Gastroesophageal sphincter (tissue), 3 donors: ENCODE data around the gene DUS1L.

Experiments used
- CTCF ChIP-seq, 4 experiments: fragments of 200-600 bp in 2 of 4; fragments of 450-650 bp in 2 of 4; sonication (generic) in 1 of 4; IDR thresholded peaks; one replicate each; pipeline ENCODE4 v1.5.1; 2017 to 2019; ENCODE audit warnings: antibody characterized with exemption in 4 of 4, mild to moderate bottlenecking in 2 of 4, moderate library complexity in 2 of 4
- EP300 ChIP-seq: sonication (generic); formaldehyde crosslinking; IDR thresholded peaks from one replicate; pipeline ENCODE4 v1.6.1; 2017; ENCODE audit warnings: antibody characterized with exemption, mild to moderate bottlenecking
- POLR2A ChIP-seq, 2 donors: fragments of 450-650 bp; IDR thresholded peaks; one replicate each; pipeline ENCODE4 v1.6.1; 2017; ENCODE audit warnings: antibody characterized with exemption in 2 of 2, mild to moderate bottlenecking in 2 of 2, moderate library complexity in 1 of 2

DNA sequence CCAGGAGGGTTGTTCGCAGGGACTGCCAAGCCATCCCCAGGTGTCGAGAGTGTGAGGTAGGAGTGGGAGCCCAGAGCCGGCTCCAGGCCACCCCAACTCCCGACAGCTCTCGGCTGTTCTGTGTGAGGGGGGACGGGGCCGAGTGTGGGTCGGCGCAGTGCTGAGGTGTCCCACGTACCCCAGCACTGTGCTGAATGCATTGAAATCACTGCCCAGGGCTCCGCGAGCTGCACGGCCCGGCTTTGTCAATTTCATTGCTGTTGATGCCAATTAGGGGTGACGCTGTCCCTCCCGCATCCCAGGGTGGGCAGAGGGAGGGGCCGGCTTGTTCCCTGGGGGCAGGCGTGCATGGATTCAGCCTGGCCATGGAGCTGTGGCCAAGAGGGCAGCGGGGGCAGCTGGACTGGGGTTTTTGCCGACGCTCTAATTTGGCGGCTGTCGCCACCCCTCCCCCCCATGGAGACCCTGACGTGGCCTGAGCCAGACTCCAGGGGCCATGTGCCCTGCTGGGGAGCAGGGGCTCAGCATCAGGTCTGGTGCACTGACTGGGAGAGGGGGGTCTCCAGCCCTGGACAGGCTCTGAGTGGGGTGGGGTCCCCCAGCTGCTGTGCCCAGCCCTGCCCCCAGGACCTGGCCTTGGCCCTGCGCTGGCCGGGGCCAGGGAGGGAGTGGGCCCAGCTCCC is 57.2 kb downstream of the DUS1L start:
- TF ChIP-seq CTCF (IDR thresholded peaks at IDR 0.05) (no peak), POLR2A (IDR thresholded peaks at IDR 0.05) (no peak), EP300 (no peak)
